ENCODE measurements around the gene ZNF280C.

The ZNF280C gene

GRCh38 chrX:130179579-130180215 lies 89.0 kb downstream of the ZNF280C start:
- no peak for DNase-seq (ENCODE audit: low read depth in 1 of 2, low spot score in 1 of 2)

GRCh38 chrX:130179170-130179569 lies 89.5 kb downstream of the ZNF280C start:
- DNase-seq (ENCODE audit: low read depth in 1 of 2, low spot score in 1 of 2), result no peak

GRCh38 chrX:130176942-130177341 lies 91.8 kb downstream of the ZNF280C start:
- DNase-seq (ENCODE audit: low read depth in 1 of 2, low spot score in 1 of 2), result no peak

DNA sequence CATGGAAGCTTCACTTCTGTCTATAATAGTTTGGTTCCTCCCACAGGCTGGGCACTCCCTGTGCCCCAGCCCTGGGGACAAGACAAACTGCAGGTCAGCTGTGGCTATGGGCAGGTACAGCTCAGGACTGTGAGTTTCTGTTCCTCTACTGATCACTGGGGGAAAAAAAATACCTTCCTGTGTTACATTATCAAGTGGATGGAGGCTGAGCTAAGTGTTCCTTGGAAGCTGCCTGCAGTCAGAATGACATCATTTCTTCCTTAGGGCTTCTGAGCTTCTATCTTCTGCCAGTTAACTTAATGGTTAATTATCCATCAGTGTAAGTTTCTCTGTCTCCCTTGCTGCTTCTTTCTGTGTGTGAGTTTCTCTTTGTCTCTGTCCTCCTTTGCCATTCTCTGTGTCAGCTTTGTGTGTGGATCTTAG lies 92.3 kb downstream of the ZNF280C start:
- DNase-seq (ENCODE audit: low read depth in 1 of 2, low spot score in 1 of 2), result no peak

GRCh38 chrX:130174937-130175336 lies 93.8 kb downstream of the ZNF280C start:
- no peak for DNase-seq (ENCODE audit: low read depth in 1 of 2, low spot score in 1 of 2)

- no peak for DNase-seq (ENCODE audit: low read depth in 1 of 2, low spot score in 1 of 2)
Observed at GRCh38 chrX:130174045-130174704, 94.5 kb downstream of the ZNF280C start.

GRCh38 chrX:130173190-130173895 lies 95.4 kb downstream of the ZNF280C start:
- DNase-seq (ENCODE audit: low read depth in 1 of 2, low spot score in 1 of 2), result no peak

GRCh38 chrX:130172127-130172845 lies 96.4 kb downstream of the ZNF280C start:
- DNase-seq (ENCODE audit: low read depth in 1 of 2, low spot score in 1 of 2), result no peak

- DNase-seq (ENCODE audit: low read depth in 1 of 2, low spot score in 1 of 2), result no peak
Observed at GRCh38 chrX:130171446-130172126, 97.1 kb downstream of the ZNF280C start, which contains the start of gene RAB33A. RAB33A (plus strand) TSS chrX:130171962; CDS start chrX:130172063, 101 bp downstream.

GRCh38 chrX:130170752-130171445 lies 97.8 kb downstream of the ZNF280C start:
- peak; percentile 17 to 43 for DNase-seq (ENCODE audit: low read depth in 1 of 2, low spot score in 1 of 2)

GRCh38 chrX:130167040-130167439 lies 101.7 kb downstream of the ZNF280C start:
- DNase-seq (ENCODE audit: low read depth in 1 of 2, low spot score in 1 of 2), result no peak

DNA sequence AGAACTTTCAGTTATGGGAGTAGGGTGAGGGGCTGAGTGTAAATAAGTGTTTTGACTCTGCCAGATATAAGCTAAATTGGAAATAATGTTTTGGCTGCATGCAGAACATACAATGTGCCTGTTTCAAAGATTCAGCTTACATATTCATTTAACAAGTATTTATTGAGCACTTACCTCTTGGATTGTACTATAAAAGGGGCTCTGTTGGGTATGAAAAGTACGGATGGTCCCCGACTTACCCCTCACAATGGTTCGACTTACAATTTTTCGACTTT lies 102.3 kb downstream of the ZNF280C start:
- DNase-seq (ENCODE audit: low read depth in 1 of 2, low spot score in 1 of 2), result no peak

DNA sequence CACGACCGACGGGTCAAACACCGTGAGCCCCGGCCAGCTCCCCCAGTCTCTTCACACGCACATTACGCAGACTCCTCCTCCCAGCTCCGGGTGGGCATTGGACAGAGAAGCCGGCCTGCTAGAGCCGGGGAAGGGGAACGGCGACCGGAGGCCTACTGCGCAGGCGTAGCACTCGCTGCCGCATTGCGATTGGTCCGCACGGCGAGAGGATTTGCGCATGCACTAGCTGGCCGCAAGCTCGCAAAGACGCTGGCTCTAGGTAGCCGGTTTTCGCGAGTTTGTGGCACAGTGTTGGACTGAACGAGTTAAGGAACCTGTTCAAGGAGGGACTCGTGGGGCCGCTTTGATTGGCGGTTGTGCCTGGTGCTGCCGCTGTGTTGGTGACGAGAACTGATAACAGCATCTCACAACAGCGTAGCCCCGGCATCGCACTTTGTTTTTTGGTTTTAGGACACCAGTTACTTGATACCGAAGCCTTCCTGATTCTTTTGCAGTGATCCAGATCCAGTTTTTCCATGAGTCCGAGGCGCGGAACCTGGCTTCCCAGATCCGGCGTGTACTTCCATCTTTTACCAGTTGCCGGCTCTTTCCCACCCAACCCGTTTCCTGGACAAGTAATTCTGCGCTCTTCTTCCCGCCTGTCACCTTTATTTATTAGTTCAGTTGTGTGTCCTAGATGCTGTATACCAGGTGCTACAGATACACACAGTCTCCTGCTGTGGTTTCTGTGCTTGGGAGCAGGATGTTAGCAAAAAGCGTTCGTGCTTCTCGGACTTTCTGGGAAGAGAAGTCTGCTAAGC lies 102.8 kb downstream of the ZNF280C start, which contains the start of gene AIFM1:
AIFM1 (minus strand) TSS at position 139 of the 800 bp plus-strand sequence. CDS start 185 bp downstream, outside the sequence.
- peak; percentile 64 to 76 for DNase-seq (ENCODE audit: low read depth in 1 of 2, low spot score in 1 of 2)

- no peak for DNase-seq (ENCODE audit: low read depth in 1 of 2, low spot score in 1 of 2)
Observed at GRCh38 chrX:130165181-130165702, 103.5 kb downstream of the ZNF280C start.

GRCh38 chrX:130163398-130163797 lies 105.3 kb downstream of the ZNF280C start:
- DNase-seq (ENCODE audit: low read depth in 1 of 2, low spot score in 1 of 2), result no peak

DNA sequence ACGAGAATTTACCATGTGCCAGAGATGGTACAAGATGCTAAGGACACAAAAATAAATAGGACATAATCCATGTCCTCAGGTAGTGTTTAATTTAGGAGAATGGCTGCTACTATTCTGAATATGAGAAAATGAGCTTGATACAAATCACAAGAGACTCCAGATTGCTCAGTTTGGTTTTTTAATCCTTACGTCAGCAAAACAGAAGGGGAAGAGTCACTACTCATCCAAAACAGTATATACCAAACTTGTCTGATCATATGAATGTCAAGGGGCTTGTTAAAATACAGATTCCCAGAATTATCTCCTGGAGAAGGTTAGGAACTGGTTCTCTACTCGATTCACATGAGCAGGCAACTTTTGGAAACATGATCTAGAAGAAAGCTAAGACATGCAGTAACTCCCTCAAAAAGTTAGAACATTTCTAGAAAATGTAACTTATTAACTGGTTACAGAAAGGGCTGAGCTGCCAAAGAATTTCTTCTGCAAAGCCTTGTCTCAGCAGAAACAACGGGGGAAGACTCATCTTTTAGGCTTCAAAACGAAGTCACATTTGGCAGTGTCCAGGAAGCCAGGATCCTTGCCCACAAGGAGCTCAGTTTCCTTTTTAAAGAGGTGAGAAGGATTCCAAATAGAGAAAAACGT lies 106.5 kb downstream of the ZNF280C start:
- DNase-seq (ENCODE audit: low read depth in 1 of 2, low spot score in 1 of 2), result no peak

- no peak for DNase-seq (ENCODE audit: low read depth in 1 of 2, low spot score in 1 of 2)
Observed at GRCh38 chrX:130159776-130160175, 108.9 kb downstream of the ZNF280C start.

GRCh38 chrX:130158311-130158710 lies 110.4 kb downstream of the ZNF280C start:
- no peak for DNase-seq (ENCODE audit: low read depth in 1 of 2, low spot score in 1 of 2)

- no peak for DNase-seq (ENCODE audit: low read depth in 1 of 2, low spot score in 1 of 2)
Observed at GRCh38 chrX:130155564-130155963, 113.1 kb downstream of the ZNF280C start.
